Body of pancreas (tissue), 4 donors: ENCODE measurements around the gene KIF17.

ENCODE experiments used
- CTCF ChIP-seq, 7 experiments: fragments of 450-650 bp in 4 of 7; fragments of 200-600 bp in 3 of 7; sonication (generic) in 3 of 7; IDR thresholded peaks; one replicate each; pipeline ENCODE4 v1.5.1; 2016 to 2019; ENCODE audit warnings: antibody characterized with exemption in 7 of 7
- POLR2A ChIP-seq, 3 donors: fragments of 450-650 bp; IDR thresholded peaks; one replicate each; pipeline ENCODE4 v1.6.1; 2016; ENCODE audit warnings: antibody characterized with exemption in 3 of 3, mild to moderate bottlenecking in 2 of 3

GRCh38 chr1:20711285-20712214 lies 6.3 kb downstream of the KIF17 start:
- TF ChIP-seq CTCF (IDR thresholded peaks at IDR 0.05) (no peak), POLR2A (IDR thresholded peaks at IDR 0.05) (no peak)
